ENCODE data around the gene ICE2.

DNA sequence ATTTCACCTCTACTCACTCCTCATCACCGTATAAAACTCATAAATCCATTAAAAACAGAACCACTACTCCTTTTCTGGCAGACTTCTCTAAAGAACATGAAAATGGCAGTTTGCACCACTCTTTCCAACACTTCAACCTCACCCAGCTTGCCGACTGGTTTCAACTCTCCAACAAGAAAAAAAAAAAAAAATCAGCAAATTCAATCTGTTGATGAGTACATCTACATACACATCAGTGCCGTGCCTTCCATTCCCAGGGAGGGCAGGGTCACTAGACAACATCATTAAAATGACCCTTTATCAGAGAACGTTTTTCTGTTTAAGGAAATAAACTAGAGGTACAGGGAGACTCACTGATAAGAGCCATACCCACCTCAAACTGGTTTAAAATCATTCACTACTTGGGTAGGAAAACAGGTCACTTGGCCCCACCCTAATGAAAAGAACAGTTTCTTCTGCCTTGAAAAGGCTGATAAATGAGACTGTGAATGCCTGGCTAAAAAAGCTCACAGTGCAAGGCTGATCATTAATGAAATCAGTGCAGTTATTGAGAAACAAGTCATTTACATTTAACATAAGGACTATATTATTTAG is 87.1 kb downstream of the ICE2 start:
- TF ChIP-seq, protein P1, sequence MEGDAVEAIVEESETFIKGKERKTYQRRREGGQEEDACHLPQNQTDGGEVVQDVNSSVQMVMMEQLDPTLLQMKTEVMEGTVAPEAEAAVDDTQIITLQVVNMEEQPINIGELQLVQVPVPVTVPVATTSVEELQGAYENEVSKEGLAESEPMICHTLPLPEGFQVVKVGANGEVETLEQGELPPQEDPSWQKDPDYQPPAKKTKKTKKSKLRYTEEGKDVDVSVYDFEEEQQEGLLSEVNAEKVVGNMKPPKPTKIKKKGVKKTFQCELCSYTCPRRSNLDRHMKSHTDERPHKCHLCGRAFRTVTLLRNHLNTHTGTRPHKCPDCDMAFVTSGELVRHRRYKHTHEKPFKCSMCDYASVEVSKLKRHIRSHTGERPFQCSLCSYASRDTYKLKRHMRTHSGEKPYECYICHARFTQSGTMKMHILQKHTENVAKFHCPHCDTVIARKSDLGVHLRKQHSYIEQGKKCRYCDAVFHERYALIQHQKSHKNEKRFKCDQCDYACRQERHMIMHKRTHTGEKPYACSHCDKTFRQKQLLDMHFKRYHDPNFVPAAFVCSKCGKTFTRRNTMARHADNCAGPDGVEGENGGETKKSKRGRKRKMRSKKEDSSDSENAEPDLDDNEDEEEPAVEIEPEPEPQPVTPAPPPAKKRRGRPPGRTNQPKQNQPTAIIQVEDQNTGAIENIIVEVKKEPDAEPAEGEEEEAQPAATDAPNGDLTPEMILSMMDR (conservative IDR thresholded peaks at IDR 0.05 in 1 of 2, IDR thresholded peaks at IDR 0.05 in 1 of 2; ENCODE audit: extremely low read depth in 1 of 2, insufficient read depth in 1 of 2, low read depth in 1 of 2, low read length in 2 of 2) = no peak
- no peak for TF ChIP-seq EZH2 (IDR thresholded peaks at IDR 0.05; ENCODE audit: borderline replicate concordance, low read length)

Data from mammary epithelial cell (primary cell).